Panc1 (cell line): ENCODE data around the gene QRICH2. TPM values are rescaled to one million over a fixed set of nuclear protein-coding genes. Genes with fewer than 3 reads are reported as not detected.

ENCODE experiments used
- ATAC-seq: fragments of 200-7000 bp; cut with Tn5 transposase; 2 replicates; pipeline ENCODE4 v1.9.1; 2020; ENCODE audit warnings: mild to moderate bottlenecking, moderate library complexity
- BruUV-seq: library from RNA; stranded (reverse); fragments of 400-500 nt; replicated peaks from 2 replicates; lab custom pipeline; 2021; lab: Mats Ljungman, UMichigan
- CTCF ChIA-PET: fragments of 300-600 bp; sonication (Branson Sonifier 250); formaldehyde crosslinking; loops from one replicate; lab custom pipeline; 2022; ENCODE audit warnings: antibody characterized with exemption; lab: Charles Lee
- POLR2A ChIA-PET: fragments of 300-600 bp; sonication (Branson Sonifier 250); formaldehyde crosslinking; loops from one replicate; lab custom pipeline; 2022; ENCODE audit warnings: antibody characterized with exemption; lab: Charles Lee
- DNase-seq: peaks from one replicate; pipeline ENCODE4 v3.0.0-alpha.2; 2010; ENCODE audit warnings: low read depth, low spot score
- H3K27ac ChIP-seq: 2 replicates; pipeline ENCODE4 v1.5.1; 2011; ENCODE audit warnings: mild to moderate bottlenecking, low read length, inconsistent platforms
- H3K27me3 ChIP-seq: fragments of 200-500 bp; sonication (Bioruptor generic); 2 replicates; pipeline ENCODE4 v1.6.0; 2014; ENCODE audit warnings: low read length, inconsistent platforms; ENCODE audit not compliant: control insufficient read depth, insufficient read depth
- H3K36me3 ChIP-seq: fragments of 200-500 bp; sonication (Bioruptor generic); 2 replicates; pipeline ENCODE4 v1.5.1; 2014; ENCODE audit warnings: inconsistent platforms, mild to moderate bottlenecking, low read length, moderate library complexity; ENCODE audit not compliant: control insufficient read depth, insufficient read depth
- H3K4me1 ChIP-seq: 2 replicates; pipeline ENCODE4 v1.5.1; 2011; ENCODE audit warnings: inconsistent platforms, mild to moderate bottlenecking, low read length, moderate library complexity; ENCODE audit not compliant: control insufficient read depth, insufficient read depth
- H3K4me3 ChIP-seq, 2 experiments: 2 replicates each; pipeline ENCODE4 v1.5.1; 2011 to 2012; ENCODE audit warnings: low read depth in 2 of 2, low read length in 2 of 2, mild to moderate bottlenecking in 2 of 2, inconsistent platforms in 1 of 2, moderate library complexity in 1 of 2
- H3K9me3 ChIP-seq: fragments of 200-500 bp; sonication (Bioruptor generic); 2 replicates; pipeline ENCODE4 v1.5.1; 2014; ENCODE audit warnings: low read depth, mild to moderate bottlenecking, inconsistent platforms, low read length, moderate library complexity; ENCODE audit not compliant: control insufficient read depth, insufficient read depth
- CTCF ChIP-seq: fragments of 450-650 bp; IDR thresholded peaks from 2 replicates; pipeline ENCODE4 v1.5.1; 2017; ENCODE audit warnings: mild to moderate bottlenecking
- POLR2AphosphoS5 ChIP-seq: IDR thresholded peaks from 2 replicates; pipeline ENCODE4 v1.6.1; 2012; ENCODE audit warnings: mild to moderate bottlenecking, low read depth, low read length, moderate library complexity
- REST ChIP-seq, 2 experiments: IDR thresholded peaks; 2 replicates each; pipeline ENCODE4 v1.6.1; 2011 to 2012; ENCODE audit warnings: low read depth in 2 of 2, control low read depth in 1 of 2, low read length in 1 of 2, mild to moderate bottlenecking in 1 of 2, moderate library complexity in 1 of 2; ENCODE audit not compliant: insufficient read depth in 1 of 2
- SIN3A ChIP-seq: IDR thresholded peaks from 2 replicates; pipeline ENCODE4 v1.6.1; 2012; ENCODE audit warnings: low read depth, mild to moderate bottlenecking, low read length, moderate library complexity, borderline replicate concordance; ENCODE audit not compliant: insufficient read depth
- TCF7L2 ChIP-seq: IDR thresholded peaks from 2 replicates; pipeline ENCODE4 v1.6.1; 2011; ENCODE audit warnings: mild to moderate bottlenecking, low read depth, low read length, inconsistent platforms
- in situ Hi-C: cut with HindIII; loops from 2 replicates; pipeline ENCODE4 v1.10.0; 2016; ENCODE audit warnings: low sequenced_read_pairs, low pct_unique_long_range_greater_than_20kb
- intact Hi-C: fragments of 100-400 bp; cut with micrococcal nuclease; formaldehyde crosslinking; loops from one replicate; pipeline ENCODE4 v1.10.0; 2022; ENCODE audit not compliant: unreplicated experiment
- total RNA-seq: library from RNA; stranded (reverse); gene quantifications from one replicate; pipeline ENCODE4 v1.2.1, GENCODE V29; 2021; ENCODE audit not compliant: unreplicated experiment

Gene QRICH2
- total RNA-seq, 1 experiment from 2014 or later = 0.92 TPM

GRCh38 chr17:76252040-76252954 lies 55.8 kb downstream of the QRICH2 start:
- CTCF ChIA-PET = interaction anchor here (1.1 kb wide), 1 partner anchor 11 kb away, joined by 3 read pairs; no protein-coding TSS in a partner anchor
- no TSS peak for BruUV-seq
- TF ChIP-seq REST (IDR thresholded peaks at IDR 0.05; ENCODE audit: insufficient read depth in 1 of 2, low read depth in 2 of 2, low read length in 1 of 2) (no peak), TCF7L2 (no peak), POLR2AphosphoS5 (no peak), SIN3A (no peak), CTCF (no peak)
- peak; percentile 81 for DNase-seq
- POLR2A ChIA-PET = no interaction called here
- ATAC-seq = peak; percentile 74
- Histone ChIP-seq H3K4me3 (no peak overlapping the region), H3K9me3 (no peaks in the 10 kb centered on the region), H3K27ac (no peak overlapping the region), H3K27me3 (no peaks in the 10 kb centered on the region), H3K36me3 (no peaks in the 10 kb centered on the region), H3K4me1 (peaks cover 5% of the 10 kb centered on the region)
- intact Hi-C loops (no loop called here), in situ Hi-C loops (no loop called here)

GRCh38 chr17:76251478-76252039 lies 56.5 kb downstream of the QRICH2 start:
- POLR2A ChIA-PET = no interaction called here

More at GRCh38 chr17:76251478-76252039, 56.5 kb downstream of the QRICH2 start:
- ATAC-seq (no peak), DNase-seq (no peak)
- Histone ChIP-seq H3K4me1 (peaks cover 5% of the 10 kb centered on the region), H3K36me3 (no peaks in the 10 kb centered on the region), H3K4me3 (no peak overlapping the region), H3K9me3 (no peaks in the 10 kb centered on the region), H3K27ac (no peak overlapping the region), H3K27me3 (no peaks in the 10 kb centered on the region)
- no peak for TF ChIP-seq REST (IDR thresholded peaks at IDR 0.05; ENCODE audit: insufficient read depth in 1 of 2, low read depth in 2 of 2, low read length in 1 of 2)
- no peak for TF ChIP-seq CTCF
- TF ChIP-seq POLR2AphosphoS5 = no peak
- TF ChIP-seq SIN3A = no peak
- no peak for TF ChIP-seq TCF7L2
- CTCF ChIA-PET = interaction anchor here (0.5 to 1.1 kb wide), 3 partner anchors 12 to 142 kb away, joined by 3 to 8 read pairs (median 5); no protein-coding TSS in a partner anchor
- in situ Hi-C loops = no loop called here
- intact Hi-C loops = no loop called here
- no TSS peak for BruUV-seq
